NB4 (cell line): Measurements from ENCODE around the gene DOP1B.

ENCODE experiments used
- CTCF ChIP-seq: IDR thresholded peaks from one replicate; pipeline ENCODE4 v1.5.1; 2012; ENCODE audit warnings: low read depth, low read length
- MAX ChIP-seq: IDR thresholded peaks from 2 replicates; pipeline ENCODE4 v1.6.1; 2011; ENCODE audit warnings: low read depth, low read length
- MYC ChIP-seq: IDR thresholded peaks from 2 replicates; pipeline ENCODE4 v1.6.1; 2011; ENCODE audit warnings: low read depth, low read length

- no peak for TF ChIP-seq MAX
- TF ChIP-seq CTCF, result peak; percentile 22
- no peak for TF ChIP-seq MYC
Measured at GRCh38 chr21:36169470-36170128, 13.0 kb downstream of the DOP1B start.
